CD4-positive, alpha-beta memory T cell (primary cell): ENCODE results near the gene DGKZ. TPM values are rescaled to one million over a fixed set of nuclear protein-coding genes. Genes with fewer than 3 reads are reported as not detected.

Experiments used
- CTCF ChIA-PET: fragments of 350-600 bp; sonication (Branson Sonifier 250); formaldehyde crosslinking; loops from one replicate; lab custom pipeline; 2021; ENCODE audit warnings: inconsistent platforms; ENCODE audit not compliant: partially characterized antibody; lab: Charles Lee
- POLR2A ChIA-PET: fragments of 350-600 bp; sonication (Branson Sonifier 250); formaldehyde crosslinking; loops from one replicate; lab custom pipeline; 2021; ENCODE audit not compliant: partially characterized antibody; lab: Charles Lee
- DNase-seq, 5 donors: peaks; one replicate each; pipeline versions ENCODE4 v3.0.0 to v3.0.0-alpha.2; 2020 to 2022; ENCODE audit warnings: mixed read lengths in 1 of 5
- H3K27ac ChIP-seq: one replicate; pipeline ENCODE4 v1.7.0; 2013; ENCODE audit warnings: low read depth, low read length
- H3K27me3 ChIP-seq: 2 replicates; pipeline ENCODE4 v1.7.0; 2013; ENCODE audit warnings: mild to moderate bottlenecking, low read length, moderate library complexity; ENCODE audit not compliant: insufficient read depth
- H3K36me3 ChIP-seq: 2 replicates; pipeline ENCODE4 v1.7.0; 2013; ENCODE audit warnings: mild to moderate bottlenecking, low read length, moderate library complexity; ENCODE audit not compliant: insufficient read depth
- H3K4me1 ChIP-seq: 2 replicates; pipeline ENCODE4 v1.7.0; 2013; ENCODE audit warnings: mild to moderate bottlenecking, low read length, moderate library complexity; ENCODE audit not compliant: insufficient read depth
- H3K4me3 ChIP-seq, 2 donors: one replicate each; pipeline ENCODE4 v1.7.0; 2013; ENCODE audit warnings: low read length in 2 of 2, mild to moderate bottlenecking in 1 of 2
- H3K9me3 ChIP-seq, 2 donors: one replicate each; pipeline ENCODE4 v1.7.0; 2013; ENCODE audit warnings: low read length in 2 of 2, control low read depth in 1 of 2; ENCODE audit not compliant: control insufficient read depth in 1 of 2
- H3K27ac Mint-ChIP-seq, 7 donors: one replicate each; pipeline ENCODE4 v1.8.0; 2020 to 2021; ENCODE audit warnings: mixed read lengths in 7 of 7, mild to moderate bottlenecking in 6 of 7, inconsistent platforms in 3 of 7, moderate library complexity in 3 of 7
- H3K27me3 Mint-ChIP-seq, 2 donors: one replicate each; pipeline ENCODE4 v1.8.0; 2020 to 2021; ENCODE audit warnings: mixed read lengths in 2 of 2
- H3K36me3 Mint-ChIP-seq, 2 donors: one replicate each; pipeline ENCODE4 v1.8.0; 2020 to 2021; ENCODE audit warnings: mixed read lengths in 2 of 2, inconsistent platforms in 1 of 2, mild to moderate bottlenecking in 1 of 2
- H3K4me1 Mint-ChIP-seq, 4 donors: one replicate each; pipeline ENCODE4 v1.8.0; 2020 to 2021; ENCODE audit warnings: mixed read lengths in 4 of 4, mild to moderate bottlenecking in 1 of 4
- H3K4me3 Mint-ChIP-seq, 8 donors: one replicate each; pipeline ENCODE4 v1.8.0; 2020 to 2021; ENCODE audit warnings: mixed read lengths in 8 of 8, mild to moderate bottlenecking in 7 of 8, moderate library complexity in 6 of 8, inconsistent platforms in 3 of 8
- H3K9me3 Mint-ChIP-seq, 8 donors: one replicate each; pipeline ENCODE4 v1.8.0; 2020 to 2021; ENCODE audit warnings: mixed read lengths in 8 of 8, mild to moderate bottlenecking in 5 of 8, inconsistent platforms in 3 of 8, moderate library complexity in 1 of 8
- intact Hi-C: fragments of 100-400 bp; cut with micrococcal nuclease; formaldehyde crosslinking; loops from one replicate; pipeline ENCODE4 v1.15.1; 2023
- polyA plus RNA-seq, 2 donors: library from polyadenylated mRNA; unstranded; fragments of 300-500 nt; fragmentation: Illumina TruSeq; gene quantifications; one replicate each; pipeline ENCODE4 v1.2.3, GENCODE V29; 2021
- total RNA-seq, 2 experiments: library from RNA; stranded (reverse); gene quantifications; one replicate each; pipeline ENCODE4 v1.2.3, GENCODE V29; 2021

Gene DGKZ
- total and polyA plus RNA-seq, 4 experiments from 2014 or later, result 34.8 to 235 (median 154) TPM

DNA sequence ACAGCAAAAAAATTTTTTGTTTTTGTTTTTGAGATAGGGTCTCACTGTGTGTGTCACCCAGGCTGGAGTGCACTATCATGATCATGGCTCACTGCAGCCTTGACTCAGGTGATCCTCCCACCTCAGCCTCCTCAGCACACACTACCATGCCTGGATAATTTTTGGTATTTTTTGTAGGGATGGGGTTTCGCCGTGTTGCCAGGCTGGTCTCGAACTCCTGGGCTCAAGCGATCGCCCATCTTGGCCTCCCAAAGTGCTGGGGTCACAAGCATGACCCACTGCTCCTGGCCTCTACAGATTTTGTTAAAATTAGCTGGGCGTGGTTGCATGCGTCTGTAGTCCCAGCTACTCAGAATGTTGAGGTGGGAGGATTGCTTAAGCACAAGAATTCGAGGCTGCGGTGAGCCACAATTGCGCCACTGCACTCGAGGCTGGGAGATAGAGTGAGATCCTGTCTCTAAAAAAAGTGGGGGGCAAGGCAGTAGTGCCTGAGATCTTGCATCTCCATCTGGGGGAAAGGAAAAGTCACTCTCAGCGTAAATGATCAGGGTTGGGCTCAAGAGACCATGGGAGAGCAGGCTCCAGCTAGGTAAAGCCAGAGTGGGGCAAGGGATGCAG lies 10.6 kb upstream of the DGKZ start:
- H3K9me3 Mint-ChIP-seq, result no peaks in the 10 kb centered on the region
- CTCF ChIA-PET, result interaction anchor here (1.2 to 11.9 kb wide), 2 partner anchors 10 to 24 kb away, joined by 5 to 187 read pairs; partner anchors contain the start of gene DGKZ

DNA sequence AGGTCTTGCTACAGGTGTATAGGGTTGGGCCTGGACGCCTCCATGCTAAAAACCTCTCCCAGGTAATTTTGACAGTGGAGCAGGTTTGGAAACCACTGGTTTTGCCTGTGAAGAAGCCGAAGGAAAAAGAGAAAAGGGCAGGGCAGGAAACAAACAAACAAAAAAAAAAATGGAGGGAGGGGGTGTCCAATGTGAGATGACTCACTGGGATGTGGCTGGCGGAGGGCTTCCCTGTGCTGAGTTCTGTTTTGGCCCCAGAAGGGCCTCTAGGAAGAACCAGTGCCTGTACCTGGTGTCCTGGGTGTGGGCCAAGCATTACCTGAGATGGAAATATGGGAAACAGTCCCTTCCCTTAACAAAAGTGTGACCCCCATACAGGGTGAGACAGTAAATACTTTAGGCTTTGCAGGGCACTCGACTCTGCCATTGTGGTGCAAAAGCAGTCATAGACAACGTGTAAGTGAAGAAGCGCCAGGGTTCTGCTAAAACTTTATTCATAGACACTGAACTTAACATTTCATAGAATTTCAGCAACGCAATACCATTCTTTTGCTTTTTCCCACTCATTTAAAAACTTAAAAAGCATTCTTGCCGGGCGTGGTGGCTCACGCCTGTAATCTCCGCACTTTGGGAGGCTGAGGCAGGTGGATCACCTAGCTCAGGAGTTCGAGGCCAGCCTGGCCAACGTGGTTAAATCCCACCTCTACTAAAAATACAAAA lies 9.5 kb upstream of the DGKZ start:
- Mint-ChIP-seq H3K27me3 (no peaks in the 10 kb centered on the region), H3K4me3 (peak overlapping the region in 1 of 8 donors; percentile 27), H3K9me3 (no peaks in the 10 kb centered on the region), H3K36me3 (no peaks in the 10 kb centered on the region), H3K4me1 (peaks cover 25 to 88% (median 62%) of the 10 kb centered on the region in 4 donors), H3K27ac (peak overlapping the region in 2 of 7 donors; percentile 68 to 77)
- ChIA-PET CTCF (no interaction called here), POLR2A (interaction anchor here (1.7 kb wide), 1 partner anchor 10 kb away, joined by 5 read pairs; the partner anchor contains the start of gene DGKZ)
- Histone ChIP-seq H3K4me3 (no peak overlapping the region), H3K36me3 (no peaks in the 10 kb centered on the region), H3K27ac (no peak overlapping the region), H3K4me1 (peaks cover 82% of the 10 kb centered on the region), H3K9me3 (no peaks in the 10 kb centered on the region), H3K27me3 (no peaks in the 10 kb centered on the region)
- intact Hi-C loops, result no loop called here
- DNase-seq, result no peak

More for the DNA sequence above, 10.6 kb upstream of the DGKZ start:
- H3K4me1 ChIP-seq, result peaks cover 80% of the 10 kb centered on the region
- no peaks in the 10 kb centered on the region for H3K27me3 ChIP-seq
- Mint-ChIP-seq H3K4me1 (peaks cover 21 to 85% (median 57%) of the 10 kb centered on the region in 4 donors), H3K4me3 (peak overlapping the region in 3 of 8 donors; percentile 23 to 48 (median 47)), H3K36me3 (peaks cover 0 to under 1% of the 10 kb centered on the region in 2 donors), H3K27ac (peak overlapping the region in 5 of 7 donors; percentile 58 to 75 (median 72)), H3K27me3 (no peaks in the 10 kb centered on the region)
- intact Hi-C loops, result no loop called here
- H3K36me3 ChIP-seq, result no peaks in the 10 kb centered on the region
- H3K27ac ChIP-seq, result no peak overlapping the region
- H3K4me3 ChIP-seq, result no peak overlapping the region
- DNase-seq, result peak in 1 of 5 donors; percentile 26
- no peaks in the 10 kb centered on the region for H3K9me3 ChIP-seq
- POLR2A ChIA-PET, result interaction anchor here (9.8 kb wide), 1 partner anchor 11 kb away, joined by 262 read pairs; the partner anchor contains the start of gene DGKZ

DNA sequence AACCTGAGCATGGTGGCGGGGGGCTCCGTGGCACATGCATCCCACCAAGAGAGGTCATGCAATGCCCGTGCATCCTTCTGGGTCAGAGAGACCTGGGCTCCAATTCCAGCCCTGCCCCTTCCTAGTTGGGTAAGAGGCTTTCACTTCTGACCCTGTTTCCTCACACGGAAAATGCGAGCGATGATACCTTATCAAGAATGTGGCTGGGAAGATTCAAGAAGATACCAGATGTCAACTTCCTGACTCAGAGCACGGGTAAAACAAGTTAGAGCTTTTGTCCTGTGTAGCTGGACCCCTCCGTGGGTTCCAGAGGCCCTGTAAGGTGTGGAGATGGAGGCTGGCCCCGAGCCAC lies 8.7 kb upstream of the DGKZ start:
- Mint-ChIP-seq H3K27me3 (no peaks in the 10 kb centered on the region), H3K4me3 (peak overlapping the region in 3 of 8 donors; percentile 15 to 57 (median 43)), H3K4me1 (peaks cover 27 to 90% (median 67%) of the 10 kb centered on the region in 4 donors), H3K27ac (peak overlapping the region in 6 of 7 donors; percentile 30 to 80 (median 67)), H3K9me3 (no peaks in the 10 kb centered on the region), H3K36me3 (no peaks in the 10 kb centered on the region)
- H3K4me1 ChIP-seq, result peaks cover 85% of the 10 kb centered on the region
- H3K27ac ChIP-seq, result no peak overlapping the region
- no peaks in the 10 kb centered on the region for H3K27me3 ChIP-seq
- no peak for DNase-seq
- no peak overlapping the region for H3K4me3 ChIP-seq
- ChIA-PET CTCF (interaction anchor here (0.7 to 1.5 kb wide), 5 partner anchors 10 to 31 kb away, joined by 3 to 4 read pairs (median 3); no protein-coding TSS in a partner anchor), POLR2A (interaction anchor here (0.8 to 1.7 kb wide), 3 partner anchors 8 to 22 kb away, joined by 3 to 5 read pairs (median 3); partner anchors contain the start of gene DGKZ)
- H3K36me3 ChIP-seq, result no peaks in the 10 kb centered on the region
- intact Hi-C loops, result no loop called here
- H3K9me3 ChIP-seq, result no peaks in the 10 kb centered on the region

DNA sequence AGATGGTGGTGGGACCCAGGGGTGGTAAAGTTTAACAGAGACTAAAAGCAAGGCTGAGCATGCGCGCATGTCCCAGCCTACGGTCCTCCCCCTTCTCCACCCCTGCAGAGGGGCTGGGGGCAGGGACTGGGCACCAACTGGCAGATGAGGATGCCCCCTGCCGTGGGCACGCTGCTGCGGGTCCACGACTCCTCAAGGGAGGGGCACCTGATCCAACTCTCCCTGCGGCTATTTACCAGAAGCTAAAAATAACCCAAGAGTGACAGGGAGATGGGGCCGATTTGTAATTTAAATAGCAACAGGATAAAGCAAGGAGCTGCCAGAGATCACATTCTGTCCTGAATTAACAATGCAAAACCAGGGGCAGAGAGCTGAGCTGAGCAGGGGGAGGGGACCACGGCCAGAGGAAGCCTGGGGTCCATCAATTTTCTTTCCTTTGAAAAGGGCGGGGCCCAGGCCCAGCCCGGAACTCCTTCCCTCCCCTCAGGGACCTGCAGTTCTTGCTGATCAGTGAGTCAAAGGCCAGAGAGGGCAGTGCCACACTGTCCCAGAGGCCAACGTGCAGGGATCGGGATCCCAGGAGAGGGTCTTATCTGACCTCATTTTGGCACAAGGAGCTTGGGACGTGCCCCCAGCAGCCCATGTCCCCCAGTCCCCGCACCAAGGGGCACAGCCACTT lies 8.1 kb upstream of the DGKZ start:
- no peaks in the 10 kb centered on the region for H3K36me3 Mint-ChIP-seq
- peaks cover 32 to 90% (median 68%) of the 10 kb centered on the region in 4 donors for H3K4me1 Mint-ChIP-seq
- intact Hi-C loops, result no loop called here
- Histone ChIP-seq H3K4me1 (peaks cover 84% of the 10 kb centered on the region), H3K36me3 (no peaks in the 10 kb centered on the region), H3K27ac (no peak overlapping the region), H3K9me3 (no peaks in the 10 kb centered on the region), H3K27me3 (no peaks in the 10 kb centered on the region), H3K4me3 (no peak overlapping the region)
- POLR2A ChIA-PET, result interaction anchor here (0.8 to 1.7 kb wide), 3 partner anchors 9 to 21 kb away, joined by 3 to 5 read pairs (median 3); partner anchors contain the start of gene DGKZ
- no peaks in the 10 kb centered on the region for H3K9me3 Mint-ChIP-seq
- peak overlapping the region in 3 of 8 donors; percentile 15 to 57 (median 43) for H3K4me3 Mint-ChIP-seq
- no peak for DNase-seq
- H3K27me3 Mint-ChIP-seq, result no peaks in the 10 kb centered on the region
- peak overlapping the region in 5 of 7 donors; percentile 36 to 77 (median 65) for H3K27ac Mint-ChIP-seq
- CTCF ChIA-PET, result interaction anchor here (0.7 to 2.0 kb wide), 9 partner anchors 9 to 101 kb away, joined by 3 to 5 read pairs (median 3); no protein-coding TSS in a partner anchor

DNA sequence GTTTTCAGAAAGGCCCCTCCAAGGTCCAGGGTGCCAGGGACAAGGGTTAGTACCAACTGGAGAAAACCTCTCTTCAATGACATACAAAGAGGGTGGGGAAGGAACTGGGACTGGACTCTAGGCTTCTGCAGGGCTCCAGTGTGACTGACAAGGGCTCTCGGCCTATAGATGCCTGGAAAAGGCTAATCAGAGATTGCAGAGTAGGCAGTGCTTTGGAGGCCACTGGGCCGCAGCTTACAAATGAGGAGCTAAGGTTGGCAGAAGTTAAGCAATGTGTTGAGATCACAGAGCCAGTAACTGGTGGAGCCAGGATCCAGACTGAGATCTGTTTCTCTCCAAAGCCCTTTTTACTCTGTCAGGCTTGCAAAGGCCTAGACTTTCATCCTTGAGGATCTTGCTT lies 7.4 kb upstream of the DGKZ start:
- no peaks in the 10 kb centered on the region for H3K9me3 ChIP-seq
- POLR2A ChIA-PET, result interaction anchor here (1.1 to 14.6 kb wide), 3 partner anchors 8 to 13 kb away, joined by 4 to 262 read pairs (median 6); no protein-coding TSS in a partner anchor

DNA sequence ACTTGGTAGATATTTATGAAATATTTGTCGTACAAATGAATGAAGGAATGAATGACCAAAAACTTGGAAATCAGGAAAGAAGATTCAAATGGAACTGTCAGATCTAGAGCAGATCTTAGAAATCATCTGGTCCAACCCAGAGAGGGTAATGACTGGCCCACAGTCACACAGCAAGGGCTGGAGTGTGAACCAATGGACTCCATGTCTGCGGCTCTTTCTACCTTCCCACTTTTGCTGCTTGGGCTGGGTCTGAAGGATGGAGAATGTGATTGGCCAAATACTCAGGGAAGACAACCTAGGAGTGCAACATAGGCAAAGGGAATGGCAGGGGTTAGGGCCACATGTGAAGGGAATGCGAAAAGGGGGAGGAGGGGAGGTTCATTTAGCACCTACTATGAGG lies 5.8 kb upstream of the DGKZ start:
- Mint-ChIP-seq H3K4me3 (peak overlapping the region in 6 of 8 donors; percentile 14 to 78 (median 52)), H3K36me3 (peaks cover 0 to 2% of the 10 kb centered on the region in 2 donors), H3K27ac (peak overlapping the region; percentile 18 to 92 (median 52)), H3K9me3 (no peaks in the 10 kb centered on the region), H3K4me1 (peaks cover 44 to 94% (median 73%) of the 10 kb centered on the region in 4 donors), H3K27me3 (no peaks in the 10 kb centered on the region)
- ChIA-PET POLR2A (interaction anchor here (1.5 to 14.6 kb wide), 3 partner anchors 10 to 20 kb away, joined by 5 to 262 read pairs (median 10); no protein-coding TSS in a partner anchor), CTCF (interaction anchor here (1.1 to 17.9 kb wide), 6 partner anchors 8 to 45 kb away, joined by 3 to 469 read pairs (median 4); no protein-coding TSS in a partner anchor)
- Histone ChIP-seq H3K36me3 (no peaks in the 10 kb centered on the region), H3K4me1 (peaks cover 81% of the 10 kb centered on the region), H3K9me3 (no peaks in the 10 kb centered on the region), H3K27ac (peak overlapping the region; percentile 27), H3K27me3 (no peaks in the 10 kb centered on the region), H3K4me3 (no peak overlapping the region)
- intact Hi-C loops, result no loop called here
- DNase-seq, result no peak

More for the DNA sequence above, 7.4 kb upstream of the DGKZ start:
- Mint-ChIP-seq H3K4me1 (peaks cover 36 to 90% (median 68%) of the 10 kb centered on the region in 4 donors), H3K36me3 (no peaks in the 10 kb centered on the region), H3K27me3 (no peaks in the 10 kb centered on the region), H3K4me3 (peak overlapping the region in 1 of 8 donors; percentile 7), H3K9me3 (no peaks in the 10 kb centered on the region), H3K27ac (peak overlapping the region in 4 of 7 donors; percentile 21 to 53 (median 42))
- no peak overlapping the region for H3K27ac ChIP-seq
- no peak for DNase-seq
- H3K27me3 ChIP-seq, result no peaks in the 10 kb centered on the region
- H3K36me3 ChIP-seq, result no peaks in the 10 kb centered on the region
- H3K4me1 ChIP-seq, result peaks cover 81% of the 10 kb centered on the region
- intact Hi-C loops, result no loop called here
- no peak overlapping the region for H3K4me3 ChIP-seq
- CTCF ChIA-PET, result interaction anchor here (0.7 to 2.0 kb wide), 9 partner anchors 9 to 102 kb away, joined by 3 to 5 read pairs (median 4); no protein-coding TSS in a partner anchor
